ENCODE data around the gene ATP6V1B1.

The ATP6V1B1 gene

GRCh38 chr2:70902067-70902442 is 33.6 kb upstream of the ATP6V1B1 start:
- peak; percentile 50 for DNase-seq

GRCh38 chr2:70902579-70902978 is 33.1 kb upstream of the ATP6V1B1 start:
- DNase-seq = peak; percentile 39

- no peak for DNase-seq
These were observed 32.5 kb upstream of the ATP6V1B1 start for GRCh38 chr2:70903171-70903570.

- peak; percentile 48 for DNase-seq
These were observed 31.9 kb upstream of the ATP6V1B1 start for GRCh38 chr2:70903641-70904340.

GRCh38 chr2:70904371-70905216 is 31.1 kb upstream of the ATP6V1B1 start:
- DNase-seq = peak; percentile 57

GRCh38 chr2:70905443-70906421 is 30.0 kb upstream of the ATP6V1B1 start:
- peak; percentile 47 for DNase-seq

GRCh38 chr2:70906439-70907005 is 29.2 kb upstream of the ATP6V1B1 start:
- peak; percentile 40 for DNase-seq

- DNase-seq = peak; percentile 57
These were observed 28.3 kb upstream of the ATP6V1B1 start for GRCh38 chr2:70907130-70908057.

- DNase-seq = no peak
These were observed 19.4 kb upstream of the ATP6V1B1 start for GRCh38 chr2:70916291-70916690.

- peak; percentile 30 for DNase-seq
These were observed 17.7 kb upstream of the ATP6V1B1 start for GRCh38 chr2:70918016-70918415.

GRCh38 chr2:70919672-70920366 is 15.9 kb upstream of the ATP6V1B1 start:
- DNase-seq = peak; percentile 93

- DNase-seq = peak; percentile 40
These were observed 15.4 kb upstream of the ATP6V1B1 start for GRCh38 chr2:70920367-70920715.

- peak; percentile 40 for DNase-seq
These were observed 14.7 kb upstream of the ATP6V1B1 start for GRCh38 chr2:70921031-70921430.

GRCh38 chr2:70921839-70922234 is 13.9 kb upstream of the ATP6V1B1 start:
- DNase-seq = no peak

GRCh38 chr2:70922235-70923234 is 13.2 kb upstream of the ATP6V1B1 start:
- DNase-seq = peak; percentile 43

GRCh38 chr2:70923378-70924015 is 12.2 kb upstream of the ATP6V1B1 start:
- DNase-seq = peak; percentile 50

GRCh38 chr2:70926042-70926441 is 9.7 kb upstream of the ATP6V1B1 start:
- DNase-seq = peak; percentile 23

GRCh38 chr2:70927138-70927537 is 8.6 kb upstream of the ATP6V1B1 start:
- no peak for DNase-seq

GRCh38 chr2:70927641-70928040 is 8.1 kb upstream of the ATP6V1B1 start:
- no peak for DNase-seq
